Measurements from ENCODE around the gene FAM13C. TPM values are rescaled to one million over a fixed set of nuclear protein-coding genes. Genes with fewer than 3 reads are reported as not detected.

FAM13C gene
- total RNA-seq, 1 donor from 2014 or later = 5.1 TPM

DNA sequence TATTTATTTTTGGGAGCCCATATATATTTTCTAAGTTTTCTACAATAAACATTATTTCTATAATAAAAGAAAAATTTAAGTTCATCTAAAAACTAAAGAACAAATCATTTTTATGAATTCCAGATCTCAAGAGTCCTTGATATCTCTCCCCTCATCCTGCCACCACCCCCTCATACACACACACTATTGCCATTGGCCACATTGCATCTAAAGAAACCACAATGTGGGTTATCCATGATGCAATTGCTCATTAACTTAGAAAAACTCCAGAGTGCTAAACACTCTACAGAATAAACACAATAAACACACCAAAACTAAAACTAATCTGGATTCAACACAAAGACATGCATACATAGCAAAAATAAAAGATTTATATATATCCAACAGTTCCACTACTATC is 37.8 kb downstream of the FAM13C start:
- no peaks in the 10 kb centered on the region for H3K27me3 Mint-ChIP-seq (ENCODE audit: low read depth)
- TF ChIP-seq, protein P1, sequence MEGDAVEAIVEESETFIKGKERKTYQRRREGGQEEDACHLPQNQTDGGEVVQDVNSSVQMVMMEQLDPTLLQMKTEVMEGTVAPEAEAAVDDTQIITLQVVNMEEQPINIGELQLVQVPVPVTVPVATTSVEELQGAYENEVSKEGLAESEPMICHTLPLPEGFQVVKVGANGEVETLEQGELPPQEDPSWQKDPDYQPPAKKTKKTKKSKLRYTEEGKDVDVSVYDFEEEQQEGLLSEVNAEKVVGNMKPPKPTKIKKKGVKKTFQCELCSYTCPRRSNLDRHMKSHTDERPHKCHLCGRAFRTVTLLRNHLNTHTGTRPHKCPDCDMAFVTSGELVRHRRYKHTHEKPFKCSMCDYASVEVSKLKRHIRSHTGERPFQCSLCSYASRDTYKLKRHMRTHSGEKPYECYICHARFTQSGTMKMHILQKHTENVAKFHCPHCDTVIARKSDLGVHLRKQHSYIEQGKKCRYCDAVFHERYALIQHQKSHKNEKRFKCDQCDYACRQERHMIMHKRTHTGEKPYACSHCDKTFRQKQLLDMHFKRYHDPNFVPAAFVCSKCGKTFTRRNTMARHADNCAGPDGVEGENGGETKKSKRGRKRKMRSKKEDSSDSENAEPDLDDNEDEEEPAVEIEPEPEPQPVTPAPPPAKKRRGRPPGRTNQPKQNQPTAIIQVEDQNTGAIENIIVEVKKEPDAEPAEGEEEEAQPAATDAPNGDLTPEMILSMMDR (IDR thresholded peaks at IDR 0.05) = no peak
- H3K36me3 Mint-ChIP-seq (ENCODE audit: low read depth) = peaks cover 6% of the 10 kb centered on the region
- peaks cover 9% of the 10 kb centered on the region for H3K9me3 Mint-ChIP-seq (ENCODE audit: low read depth)
- no peak overlapping the region for H3K27ac Mint-ChIP-seq (ENCODE audit: unreplicated experiment)
- DNase-seq (ENCODE audit: low spot score) = no peak
- no peak overlapping the region for H3K4me3 Mint-ChIP-seq (ENCODE audit: unreplicated experiment)
- H3K4me1 Mint-ChIP-seq (ENCODE audit: low read depth) = peaks cover 55% of the 10 kb centered on the region

- Mint-ChIP-seq H3K9me3 (ENCODE audit: low read depth) (peaks cover 9% of the 10 kb centered on the region), H3K27ac (ENCODE audit: unreplicated experiment) (no peak overlapping the region), H3K4me1 (ENCODE audit: low read depth) (peaks cover 48% of the 10 kb centered on the region), H3K4me3 (ENCODE audit: unreplicated experiment) (no peak overlapping the region), H3K36me3 (ENCODE audit: low read depth) (peaks cover 6% of the 10 kb centered on the region), H3K27me3 (ENCODE audit: low read depth) (no peaks in the 10 kb centered on the region)
- TF ChIP-seq, protein P1 (IDR thresholded peaks at IDR 0.05) = no peak
- DNase-seq (ENCODE audit: low spot score) = no peak
These were observed 38.4 kb downstream of the FAM13C start for GRCh38 chr10:59323831-59324401.

DNA sequence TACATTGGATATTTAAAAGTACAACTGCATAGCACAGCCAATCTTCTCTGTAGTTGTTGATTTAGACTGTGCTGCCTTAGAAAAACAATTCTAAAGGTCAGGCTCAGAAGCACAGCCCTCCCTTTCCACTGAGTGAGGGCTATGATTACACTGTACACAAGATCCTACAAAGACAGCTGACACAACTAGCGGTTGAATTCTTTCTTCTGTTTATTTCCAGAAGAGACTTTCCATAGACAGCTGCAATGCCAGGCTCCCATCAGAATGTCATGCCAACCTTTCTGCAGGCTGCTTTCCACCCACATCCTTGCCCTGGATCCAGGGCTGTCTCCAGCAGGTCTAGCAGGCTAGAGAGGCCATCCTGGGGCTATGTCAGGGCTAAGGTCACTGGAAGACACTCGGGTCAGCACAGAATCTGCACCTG is 39.3 kb downstream of the FAM13C start:
- DNase-seq (ENCODE audit: low spot score) = no peak
- no peak overlapping the region for H3K4me3 Mint-ChIP-seq (ENCODE audit: unreplicated experiment)
- no peaks in the 10 kb centered on the region for H3K27me3 Mint-ChIP-seq (ENCODE audit: low read depth)
- H3K4me1 Mint-ChIP-seq (ENCODE audit: low read depth) = peaks cover 39% of the 10 kb centered on the region
- TF ChIP-seq, protein P1 (IDR thresholded peaks at IDR 0.05) = no peak
- H3K9me3 Mint-ChIP-seq (ENCODE audit: low read depth) = peaks cover 9% of the 10 kb centered on the region
- H3K36me3 Mint-ChIP-seq (ENCODE audit: low read depth) = peaks cover 6% of the 10 kb centered on the region
- H3K27ac Mint-ChIP-seq (ENCODE audit: unreplicated experiment) = no peak overlapping the region

GRCh38 chr10:59322131-59322530 is 40.2 kb downstream of the FAM13C start:
- H3K4me1 Mint-ChIP-seq (ENCODE audit: low read depth) = peaks cover 37% of the 10 kb centered on the region
- H3K36me3 Mint-ChIP-seq (ENCODE audit: low read depth) = peaks cover 6% of the 10 kb centered on the region
- no peak for DNase-seq (ENCODE audit: low spot score)
- H3K27ac Mint-ChIP-seq (ENCODE audit: unreplicated experiment) = no peak overlapping the region
- H3K4me3 Mint-ChIP-seq (ENCODE audit: unreplicated experiment) = no peak overlapping the region
- H3K27me3 Mint-ChIP-seq (ENCODE audit: low read depth) = no peaks in the 10 kb centered on the region
- TF ChIP-seq, protein P1 (IDR thresholded peaks at IDR 0.05) = no peak
- peaks cover 9% of the 10 kb centered on the region for H3K9me3 Mint-ChIP-seq (ENCODE audit: low read depth)

DNA sequence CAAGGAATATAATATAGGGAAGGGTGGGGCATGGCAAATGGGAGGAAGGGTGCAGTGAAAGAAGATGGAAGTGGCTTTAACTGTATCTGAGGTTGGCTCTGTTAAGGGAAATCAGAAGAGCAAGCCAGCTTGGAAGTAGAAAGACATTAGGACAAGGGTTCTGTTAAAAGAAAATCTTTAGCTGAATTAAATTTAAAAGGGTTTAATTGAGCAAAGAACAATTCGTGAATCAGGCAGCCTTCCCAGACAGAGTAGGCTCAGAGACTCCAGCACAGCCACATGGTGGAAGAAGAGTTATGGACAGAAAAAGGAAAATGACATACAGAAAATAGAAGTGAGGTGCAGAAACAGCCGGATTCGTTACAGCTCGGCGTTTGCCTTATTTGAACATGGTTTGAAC is 42.0 kb downstream of the FAM13C start:
- H3K36me3 Mint-ChIP-seq (ENCODE audit: low read depth) = peaks cover 6% of the 10 kb centered on the region
- no peak overlapping the region for H3K27ac Mint-ChIP-seq (ENCODE audit: unreplicated experiment)
- DNase-seq (ENCODE audit: low spot score) = no peak
- peaks cover 42% of the 10 kb centered on the region for H3K4me1 Mint-ChIP-seq (ENCODE audit: low read depth)
- peaks cover 9% of the 10 kb centered on the region for H3K9me3 Mint-ChIP-seq (ENCODE audit: low read depth)
- no peak overlapping the region for H3K4me3 Mint-ChIP-seq (ENCODE audit: unreplicated experiment)
- TF ChIP-seq, protein P1 (IDR thresholded peaks at IDR 0.05) = no peak
- H3K27me3 Mint-ChIP-seq (ENCODE audit: low read depth) = no peaks in the 10 kb centered on the region
